Kidney epithelial cell (primary cell): ENCODE measurements around the gene LIMD2. TPM values are rescaled to one million over a fixed set of nuclear protein-coding genes. Genes with fewer than 3 reads are reported as not detected.

ENCODE experiments used
- DNase-seq: peaks from one replicate; pipeline ENCODE4 v3.0.0-alpha.2; 2010; ENCODE audit warnings: low read depth
- H3K27me3 ChIP-seq: 2 replicates; pipeline ENCODE4 v1.6.0; 2011; ENCODE audit warnings: low read length; ENCODE audit not compliant: control insufficient read depth, insufficient read depth
- H3K36me3 ChIP-seq: 2 replicates; pipeline ENCODE4 v1.5.1; 2011; ENCODE audit warnings: low read length; ENCODE audit not compliant: control insufficient read depth, insufficient read depth
- H3K4me3 ChIP-seq: 2 replicates; pipeline ENCODE4 v1.5.1; 2011; ENCODE audit warnings: low read depth, mild to moderate bottlenecking, control low read depth, low read length
- CTCF ChIP-seq: IDR thresholded peaks from 2 replicates; pipeline ENCODE4 v1.5.1; 2011; ENCODE audit warnings: mild to moderate bottlenecking, moderate library complexity, low read length, control low read depth, inconsistent platforms; ENCODE audit not compliant: insufficient read depth, poor library complexity, severe bottlenecking
- total RNA-seq: library from RNA; depleted of rRNA; stranded (reverse); fragments of >200 nt; gene quantifications from 2 replicates; pipeline ENCODE4 v1.2.3, GENCODE V29; 2015

LIMD2 gene
- total RNA-seq, 1 donor from 2014 or later: 158 TPM

GRCh38 chr17:63707151-63707550, 7.2 kb upstream of the LIMD2 start:
- DNase-seq: no peak
- Histone ChIP-seq H3K27me3 (no peaks in the 10 kb centered on the region), H3K36me3 (peaks cover 2% of the 10 kb centered on the region), H3K4me3 (no peak overlapping the region)
- no peak for TF ChIP-seq CTCF

GRCh38 chr17:63706336-63707082, 6.6 kb upstream of the LIMD2 start:
- TF ChIP-seq CTCF: no peak
- Histone ChIP-seq H3K36me3 (peaks cover 2% of the 10 kb centered on the region), H3K4me3 (no peak overlapping the region), H3K27me3 (no peaks in the 10 kb centered on the region)
- DNase-seq: no peak

GRCh38 chr17:63705657-63706056, 5.7 kb upstream of the LIMD2 start:
- no peaks in the 10 kb centered on the region for H3K27me3 ChIP-seq
- no peak overlapping the region for H3K4me3 ChIP-seq
- DNase-seq: no peak
- no peak for TF ChIP-seq CTCF
- peaks cover 2% of the 10 kb centered on the region for H3K36me3 ChIP-seq

- no peak for DNase-seq
- peaks cover 2% of the 10 kb centered on the region for H3K36me3 ChIP-seq
- no peak overlapping the region for H3K4me3 ChIP-seq
- H3K27me3 ChIP-seq: no peaks in the 10 kb centered on the region
- TF ChIP-seq CTCF: no peak
Observed at GRCh38 chr17:63704836-63705235, 4.9 kb upstream of the LIMD2 start.

- DNase-seq: no peak
- Histone ChIP-seq H3K36me3 (peaks cover 2% of the 10 kb centered on the region), H3K4me3 (no peak overlapping the region), H3K27me3 (no peaks in the 10 kb centered on the region)
- no peak for TF ChIP-seq CTCF
Observed at GRCh38 chr17:63704259-63704576, 4.3 kb upstream of the LIMD2 start.
